Measurements from ENCODE around the gene XPNPEP3. TPM values are rescaled to one million over a fixed set of nuclear protein-coding genes. Genes with fewer than 3 reads are reported as not detected.

XPNPEP3 gene
- total RNA-seq, 4 donors from 2014 or later: 10.1 to 19.1 (median 12.2) TPM

- ATAC-seq (ENCODE audit: low FRiP score) (no peak), DNase-seq (ENCODE audit: low spot score) (no peak)
- TF ChIP-seq CTCF (IDR thresholded peaks at IDR 0.05): no peak
These were observed 100.7 kb downstream of the XPNPEP3 start for GRCh38 chr22:40957601-40958000.

- ATAC-seq (ENCODE audit: low FRiP score): no peak
- no peak for TF ChIP-seq CTCF (IDR thresholded peaks at IDR 0.05)
- no peak for DNase-seq (ENCODE audit: low spot score)
These were observed 101.4 kb downstream of the XPNPEP3 start for GRCh38 chr22:40958299-40958698.

GRCh38 chr22:40960145-40960544 is 103.2 kb downstream of the XPNPEP3 start:
- TF ChIP-seq CTCF (IDR thresholded peaks at IDR 0.05): no peak
- DNase-seq (ENCODE audit: low spot score): no peak

GRCh38 chr22:40965936-40966725 is 109.2 kb downstream of the XPNPEP3 start:
- ATAC-seq (ENCODE audit: low FRiP score) (no peak), DNase-seq (ENCODE audit: low spot score) (no peak)
- TF ChIP-seq CTCF (IDR thresholded peaks at IDR 0.05): no peak

More at GRCh38 chr22:40960145-40960544, 103.2 kb downstream of the XPNPEP3 start:
- no peak for ATAC-seq (ENCODE audit: low FRiP score)

- DNase-seq (ENCODE audit: low spot score): no peak
- TF ChIP-seq CTCF (IDR thresholded peaks at IDR 0.05): no peak
- no peak for ATAC-seq (ENCODE audit: low FRiP score)
These were observed 109.8 kb downstream of the XPNPEP3 start for GRCh38 chr22:40966726-40967085.

GRCh38 chr22:40967111-40967760 is 110.3 kb downstream of the XPNPEP3 start:
- ATAC-seq (ENCODE audit: low FRiP score): no peak
- no peak for TF ChIP-seq CTCF (IDR thresholded peaks at IDR 0.05)
- no peak for DNase-seq (ENCODE audit: low spot score)

GRCh38 chr22:40972587-40972986 is 115.6 kb downstream of the XPNPEP3 start:
- no peak for DNase-seq (ENCODE audit: low spot score)
- no peak for TF ChIP-seq CTCF (IDR thresholded peaks at IDR 0.05)
- ATAC-seq (ENCODE audit: low FRiP score): no peak
